SJCRH30 (cell line): ENCODE results near the gene DENR. TPM values are rescaled to one million over a fixed set of nuclear protein-coding genes. Genes with fewer than 3 reads are reported as not detected.

ENCODE experiments used
- total RNA-seq: library from RNA; depleted of rRNA; stranded (reverse); fragments of >200 nt; shearing (Covaris generic); gene quantifications from 2 replicates; pipeline ENCODE4 v1.2.3, GENCODE V29; 2014; rRNA removed

The DENR gene
- total RNA-seq, 1 experiment from 2014 or later = 82.5 TPM

Other genes with a start within 250 kb of the DENR start
- gene RSRC2, start 225.9 kb upstream of the DENR start, total RNA-seq = 66.3 and 88.0 TPM in 2 replicates
- gene KNTC1, start 225.6 kb upstream of the DENR start, total RNA-seq = 63.3 and 75.4 TPM in 2 replicates
- gene HCAR2, start 49.5 kb upstream of the DENR start, total RNA-seq = not detected in 2 replicates
- not detected in 2 replicates for gene HCAR3, start 36.0 kb upstream of the DENR start, total RNA-seq
- gene HCAR1, start 22.0 kb upstream of the DENR start, total RNA-seq = not detected in 2 replicates
- 0.18 and 0.38 TPM in 2 replicates for gene CCDC62, start 21.7 kb downstream of the DENR start, total RNA-seq
- gene HIP1R, start 82.6 kb downstream of the DENR start, total RNA-seq = 6.5 and 9.8 TPM in 2 replicates
- gene VPS37B, start 143.3 kb downstream of the DENR start, total RNA-seq = 33.2 and 34.2 TPM in 2 replicates
- gene ABCB9, start 213.6 kb downstream of the DENR start, total RNA-seq = 5.9 and 7.1 TPM in 2 replicates
- 5.9 and 6.7 TPM in 2 replicates for gene OGFOD2, start 222.4 kb downstream of the DENR start, total RNA-seq
- gene ARL6IP4, start 227.9 kb downstream of the DENR start, total RNA-seq = 135 and 144 TPM in 2 replicates